Thyroid gland (tissue), 4 donors: ENCODE results near the gene MRPS6. TPM values are rescaled to one million over a fixed set of nuclear protein-coding genes. Genes with fewer than 3 reads are reported as not detected.

Experiments
- DNase-seq, 2 donors: peaks; one replicate each; pipeline ENCODE4 v3.0.0-alpha.2; 2019
- H3K27ac ChIP-seq, 3 donors: fragments of 200-600 bp; sonication (generic); 1 replicate in 2 of 3; 2 replicates in 1 of 3; pipeline ENCODE4 v1.5.1; 2016 to 2019; ENCODE audit warnings: mild to moderate bottlenecking in 1 of 3, moderate library complexity in 1 of 3
- H3K27me3 ChIP-seq: fragments of 200-600 bp; sonication (generic); one replicate; pipeline ENCODE4 v1.5.1; 2019
- H3K36me3 ChIP-seq, 2 donors: fragments of 200-600 bp; sonication (generic); one replicate each; pipeline ENCODE4 v1.5.1; 2016 to 2019
- H3K4me1 ChIP-seq, 2 donors: fragments of 200-600 bp; sonication (generic); one replicate each; pipeline ENCODE4 v1.5.1; 2017 to 2019
- H3K4me3 ChIP-seq, 3 donors: fragments of 200-600 bp; sonication (generic); replicated peaks in 1 of 3; 1 replicate in 2 of 3; 2 replicates in 1 of 3; pipeline ENCODE4 v1.5.1; 2016; ENCODE audit warnings: mild to moderate bottlenecking in 1 of 3
- H3K9me3 ChIP-seq: fragments of 200-600 bp; sonication (generic); one replicate; pipeline ENCODE4 v1.5.1; 2017
- CTCF ChIP-seq, 6 experiments: fragments of 200-600 bp in 3 of 6; fragments of 450-650 bp in 3 of 6; sonication (generic) in 3 of 6; IDR thresholded peaks; one replicate each; pipeline ENCODE4 v1.5.1; 2016 to 2019; ENCODE audit warnings: antibody characterized with exemption in 6 of 6, mild to moderate bottlenecking in 2 of 6, inconsistent platforms in 1 of 6, moderate library complexity in 1 of 6
- POLR2A ChIP-seq, 2 donors: fragments of 450-650 bp; IDR thresholded peaks; one replicate each; pipeline ENCODE4 v1.6.1; 2017; ENCODE audit warnings: antibody characterized with exemption in 2 of 2, mild to moderate bottlenecking in 2 of 2, moderate library complexity in 1 of 2
- WGBS, 2 donors: methylation state at CpG; one replicate each; pipeline ENCODE4 v1.1.5; 2017; 5-methylcytosine and 5-hydroxymethylcytosine counted together
- intact Hi-C: fragments of 100-400 bp; cut with DNase I; formaldehyde crosslinking; loops from one replicate; pipeline ENCODE4 v1.15.1; 2023
- total RNA-seq, 4 donors: library from RNA; depleted of rRNA; stranded (reverse); fragments of >200 nt; gene quantifications; one replicate each; pipeline ENCODE4 v1.2.3, GENCODE V29; 2016

Gene MRPS6
- total RNA-seq, 4 donors from 2014 or later: 64.9 to 104 (median 75.9) TPM

- no peaks in the 10 kb centered on the region for H3K36me3 ChIP-seq
- WGBS, 2 donors: 82 to 90% methylated on average over 11 of the region's 11 CpGs
These were observed 36.2 kb upstream of the MRPS6 start for GRCh38 chr21:34037009-34037795.

GRCh38 chr21:34039678-34040382 lies 33.5 kb upstream of the MRPS6 start:
- 59 to 62% methylated on average over 10 of the region's 10 CpGs for WGBS, 2 donors
- H3K4me1 ChIP-seq: peaks cover 0 to 10% of the 10 kb centered on the region in 2 donors
- H3K27ac ChIP-seq: no peak overlapping the region
- TF ChIP-seq POLR2A (IDR thresholded peaks at IDR 0.05) (no peak), CTCF (IDR thresholded peaks at IDR 0.05) (no peak)
- H3K9me3 ChIP-seq: no peaks in the 10 kb centered on the region
- DNase-seq: no peak
- intact Hi-C loops: no loop called here
- H3K36me3 ChIP-seq: no peaks in the 10 kb centered on the region
- no peak overlapping the region for H3K4me3 ChIP-seq
- H3K27me3 ChIP-seq: no peaks in the 10 kb centered on the region

More at GRCh38 chr21:34037009-34037795, 36.2 kb upstream of the MRPS6 start:
- Histone ChIP-seq H3K27me3 (no peaks in the 10 kb centered on the region), H3K4me1 (peaks cover 5 to 13% of the 10 kb centered on the region in 2 donors), H3K27ac (no peak overlapping the region), H3K4me3 (no peak overlapping the region), H3K9me3 (no peaks in the 10 kb centered on the region)
- TF ChIP-seq CTCF (IDR thresholded peaks at IDR 0.05) (no peak), POLR2A (IDR thresholded peaks at IDR 0.05) (no peak)
- no peak for DNase-seq
- intact Hi-C loops: no loop called here

GRCh38 chr21:34042735-34043134 lies 30.6 kb upstream of the MRPS6 start:
- no peaks in the 10 kb centered on the region for H3K9me3 ChIP-seq
- TF ChIP-seq POLR2A (IDR thresholded peaks at IDR 0.05) (no peak), CTCF (IDR thresholded peaks at IDR 0.05) (no peak)
- no peaks in the 10 kb centered on the region for H3K4me1 ChIP-seq
- intact Hi-C loops: no loop called here
- no peaks in the 10 kb centered on the region for H3K36me3 ChIP-seq
- H3K4me3 ChIP-seq: no peak overlapping the region
- no peak for DNase-seq
- WGBS, 2 donors: 89 to 91% methylated on average over 1 of the region's 1 CpG
- no peak overlapping the region for H3K27ac ChIP-seq
- H3K27me3 ChIP-seq: no peaks in the 10 kb centered on the region

- Histone ChIP-seq H3K27me3 (no peaks in the 10 kb centered on the region), H3K4me1 (no peaks in the 10 kb centered on the region), H3K4me3 (no peak overlapping the region), H3K36me3 (no peaks in the 10 kb centered on the region), H3K9me3 (no peaks in the 10 kb centered on the region), H3K27ac (no peak overlapping the region)
- DNase-seq: no peak
- TF ChIP-seq POLR2A (IDR thresholded peaks at IDR 0.05) (no peak), CTCF (IDR thresholded peaks at IDR 0.05) (no peak)
- intact Hi-C loops: no loop called here
- 93 to 96% methylated on average over 4 of the region's 4 CpGs for WGBS, 2 donors
These were observed 30.0 kb upstream of the MRPS6 start for GRCh38 chr21:34043333-34043732.

- Histone ChIP-seq H3K9me3 (no peaks in the 10 kb centered on the region), H3K4me3 (no peak overlapping the region), H3K36me3 (no peaks in the 10 kb centered on the region), H3K27me3 (no peaks in the 10 kb centered on the region), H3K27ac (no peak overlapping the region), H3K4me1 (no peaks in the 10 kb centered on the region)
- no peak for DNase-seq
- no peak for TF ChIP-seq POLR2A (IDR thresholded peaks at IDR 0.05)
- TF ChIP-seq CTCF (IDR thresholded peaks at IDR 0.05): no peak
- intact Hi-C loops: no loop called here
- WGBS, 2 donors: 85 to 89% methylated on average over 6 of the region's 6 CpGs
These were observed 26.5 kb upstream of the MRPS6 start for GRCh38 chr21:34046917-34047316.
